ENCODE data around the gene TAS2R41.

DNA sequence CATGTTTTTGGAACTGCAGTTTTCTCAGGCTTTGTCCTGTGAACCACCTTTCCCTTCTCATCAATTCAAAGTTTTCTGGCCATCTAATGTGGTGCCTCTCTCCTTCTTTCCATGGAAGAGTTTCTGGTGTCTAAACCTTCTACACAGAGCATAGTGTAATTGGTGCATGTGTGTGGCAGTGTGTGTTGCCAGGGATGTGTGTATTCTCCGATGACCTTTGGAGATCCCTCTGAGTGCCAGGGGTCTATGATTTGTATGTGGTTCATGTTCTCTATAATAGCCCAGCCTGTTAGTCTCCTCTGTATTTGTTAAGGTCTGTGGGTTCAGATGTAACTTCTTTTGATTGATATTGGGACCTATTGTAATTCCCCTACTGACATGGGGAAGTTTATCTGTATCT is 32.9 kb upstream of the TAS2R41 start:
- TF ChIP-seq, protein P1, sequence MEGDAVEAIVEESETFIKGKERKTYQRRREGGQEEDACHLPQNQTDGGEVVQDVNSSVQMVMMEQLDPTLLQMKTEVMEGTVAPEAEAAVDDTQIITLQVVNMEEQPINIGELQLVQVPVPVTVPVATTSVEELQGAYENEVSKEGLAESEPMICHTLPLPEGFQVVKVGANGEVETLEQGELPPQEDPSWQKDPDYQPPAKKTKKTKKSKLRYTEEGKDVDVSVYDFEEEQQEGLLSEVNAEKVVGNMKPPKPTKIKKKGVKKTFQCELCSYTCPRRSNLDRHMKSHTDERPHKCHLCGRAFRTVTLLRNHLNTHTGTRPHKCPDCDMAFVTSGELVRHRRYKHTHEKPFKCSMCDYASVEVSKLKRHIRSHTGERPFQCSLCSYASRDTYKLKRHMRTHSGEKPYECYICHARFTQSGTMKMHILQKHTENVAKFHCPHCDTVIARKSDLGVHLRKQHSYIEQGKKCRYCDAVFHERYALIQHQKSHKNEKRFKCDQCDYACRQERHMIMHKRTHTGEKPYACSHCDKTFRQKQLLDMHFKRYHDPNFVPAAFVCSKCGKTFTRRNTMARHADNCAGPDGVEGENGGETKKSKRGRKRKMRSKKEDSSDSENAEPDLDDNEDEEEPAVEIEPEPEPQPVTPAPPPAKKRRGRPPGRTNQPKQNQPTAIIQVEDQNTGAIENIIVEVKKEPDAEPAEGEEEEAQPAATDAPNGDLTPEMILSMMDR (IDR thresholded peaks at IDR 0.05): no peak
- no peak for TF ChIP-seq POLR2A (IDR thresholded peaks at IDR 0.05)
